GM18520 (cell line): ENCODE data around the gene FRY.

Source experiments
- ATAC-seq: cut with Tn5 transposase; IDR thresholded peaks from one replicate; pipeline ENCODE4 v1.9.1; 2021; ENCODE audit not compliant: unreplicated experiment

Gene FRY

DNA sequence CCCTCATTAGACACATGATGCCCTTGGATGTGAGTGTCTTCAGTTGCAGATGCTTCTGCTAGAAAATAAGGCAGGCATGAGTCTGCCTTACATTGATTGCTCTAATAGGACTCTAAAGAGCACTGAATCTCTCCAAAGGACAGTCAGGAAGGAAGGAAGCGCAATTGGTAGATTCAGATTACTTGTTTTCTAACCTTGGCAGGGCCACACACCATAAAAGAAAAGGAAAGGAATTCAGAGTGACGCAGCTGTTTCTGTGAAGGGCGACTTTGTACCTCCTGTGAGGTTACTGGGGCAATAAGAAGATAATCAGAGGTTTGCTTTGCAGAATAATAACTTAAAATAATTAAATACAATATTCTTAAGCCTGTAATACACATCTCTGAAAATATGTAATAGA, 48.0 kb downstream of the FRY start:
- ATAC-seq, result no peak

DNA sequence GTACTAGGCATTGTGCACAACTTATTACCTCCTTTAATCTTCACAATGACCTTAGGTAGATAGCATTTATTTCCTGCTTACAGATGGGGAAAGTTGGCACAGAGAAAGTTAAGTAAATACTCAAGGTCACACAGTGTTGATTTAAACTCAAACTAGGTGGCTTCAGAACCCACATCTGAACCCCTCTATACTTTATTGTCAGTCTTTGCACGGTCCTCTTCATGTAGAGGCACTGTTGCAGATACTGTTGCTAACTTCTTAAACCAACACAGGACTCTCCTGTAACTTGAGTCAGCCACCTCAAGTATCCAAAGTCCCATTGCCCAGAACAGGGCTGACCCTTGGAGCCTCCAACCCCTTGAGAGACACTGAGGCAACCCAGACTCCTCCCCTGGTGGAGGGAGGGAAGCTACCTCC, 48.8 kb downstream of the FRY start:
- no peak for ATAC-seq

DNA sequence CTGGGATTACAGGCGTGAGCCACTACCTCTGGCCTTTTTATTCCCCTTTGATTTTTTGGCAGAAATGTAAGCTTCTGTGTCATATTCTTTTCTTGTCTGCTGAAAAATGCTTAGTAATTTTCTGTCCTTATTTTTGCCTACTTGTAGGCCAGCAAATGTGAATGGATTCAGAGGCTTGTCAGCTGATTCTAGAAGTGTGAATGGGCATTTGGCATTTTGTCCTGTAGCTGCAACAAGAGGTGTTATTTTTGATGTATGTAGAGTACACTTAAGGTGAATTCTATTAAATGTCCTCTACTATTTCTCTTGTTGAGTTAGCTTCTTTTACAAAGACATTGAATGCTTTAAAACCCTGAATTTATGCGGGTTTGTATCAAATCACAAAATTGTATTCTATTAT, 50.0 kb downstream of the FRY start:
- ATAC-seq, result no peak

DNA sequence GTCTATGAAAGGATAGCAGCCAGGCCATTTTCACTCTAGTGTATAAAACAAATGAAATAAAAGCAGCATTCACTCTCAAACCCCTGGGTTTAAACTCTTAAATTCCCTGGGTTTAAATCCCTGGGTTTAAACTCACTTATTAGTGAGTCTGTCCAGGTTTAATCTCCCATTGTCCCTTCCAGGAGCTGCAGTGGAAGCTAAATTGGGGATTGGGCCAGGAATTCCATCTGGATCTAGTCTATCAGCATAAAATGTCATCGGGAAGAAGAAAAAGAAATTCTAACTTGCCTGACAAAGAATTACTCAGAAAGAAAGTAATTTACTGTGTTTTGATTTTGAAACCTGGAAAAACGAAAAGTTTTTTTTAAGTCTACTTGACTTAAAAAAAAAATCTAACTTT, 54.8 kb downstream of the FRY start:
- no peak for ATAC-seq

DNA sequence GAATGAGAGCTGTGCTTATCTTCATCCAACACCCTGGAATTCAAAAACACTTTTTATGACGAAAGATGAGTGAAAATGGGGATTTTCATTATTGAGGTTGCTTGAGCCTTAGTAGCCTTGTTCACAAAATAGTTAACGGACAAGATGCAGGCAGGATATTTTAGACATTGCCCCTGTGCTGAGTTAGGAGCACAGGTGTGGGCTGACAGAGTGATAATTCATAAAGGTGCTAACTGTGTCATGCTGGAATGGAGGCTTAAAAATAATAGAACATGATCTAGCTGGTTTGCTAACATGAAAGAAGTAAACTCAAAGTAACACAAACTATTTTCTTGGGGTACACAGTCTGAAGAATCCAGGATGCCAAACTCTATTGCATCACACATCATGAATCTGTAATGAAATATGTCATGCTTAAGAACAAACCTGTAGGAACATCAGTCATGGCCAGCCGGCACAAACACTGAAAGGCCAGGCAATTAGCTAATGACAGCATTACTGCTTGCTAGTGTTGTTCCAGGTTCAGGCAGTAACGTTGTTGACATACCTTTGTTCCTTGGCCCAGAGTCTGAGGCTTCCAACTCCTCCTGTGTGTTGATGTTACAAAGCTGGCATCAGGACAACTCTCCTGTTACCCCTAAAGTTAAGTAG, 55.3 kb downstream of the FRY start:
- ATAC-seq, result no peak

DNA sequence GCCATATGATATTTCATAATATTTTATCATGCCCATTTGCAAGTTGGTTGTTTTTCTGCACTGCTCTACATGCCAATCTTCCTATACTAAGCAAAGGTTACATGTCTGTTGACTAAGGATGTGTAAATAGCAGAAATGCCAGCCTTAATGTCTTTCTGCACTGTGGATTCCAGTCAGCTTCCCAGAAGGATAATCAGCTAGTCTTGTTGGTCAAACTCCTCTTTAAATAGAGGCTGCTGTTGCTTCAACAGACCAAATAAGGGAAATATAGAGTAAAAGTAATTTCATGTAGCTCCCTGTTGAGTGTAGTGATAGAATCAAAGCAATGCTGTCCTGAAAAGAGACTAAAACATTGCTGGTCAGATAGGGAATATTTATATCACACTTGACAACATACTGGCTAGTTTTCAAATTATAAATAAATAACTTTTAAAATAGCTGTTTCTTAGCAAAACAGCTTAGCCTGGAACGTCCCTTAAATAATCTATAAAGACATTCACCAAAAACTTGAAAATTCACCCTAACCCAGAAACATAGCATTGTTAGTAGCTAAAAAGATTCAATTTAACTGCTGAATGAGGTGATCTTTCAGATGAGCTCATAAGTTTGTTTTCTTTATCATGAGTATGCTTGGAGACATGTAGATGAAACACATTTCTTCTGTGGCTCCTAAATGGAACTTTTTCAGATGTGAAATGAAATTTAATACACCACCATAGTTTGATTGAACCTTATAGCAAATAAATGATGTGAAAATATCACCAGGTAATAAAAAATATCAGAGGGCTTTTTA, 56.6 kb downstream of the FRY start:
- no peak for ATAC-seq

DNA sequence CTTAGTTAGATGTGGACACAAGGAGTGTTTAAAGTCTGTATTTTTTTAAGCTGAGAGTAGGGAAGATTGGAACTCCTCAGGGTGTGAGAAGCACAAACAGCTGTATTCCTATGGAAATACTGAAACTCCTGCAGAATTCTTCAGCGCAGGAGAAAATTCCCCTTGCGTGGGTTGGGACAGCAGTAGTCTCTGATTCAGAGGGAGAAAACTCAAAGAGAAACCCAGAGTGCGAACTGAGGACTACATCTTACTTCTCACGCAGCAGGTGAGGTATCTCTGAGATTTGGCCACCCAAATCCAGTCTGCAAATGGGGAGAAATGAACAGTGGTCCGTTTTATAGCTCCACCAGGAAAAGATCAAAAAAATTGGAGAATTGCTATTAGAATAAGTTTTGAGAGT, 60.9 kb downstream of the FRY start:
- no peak for ATAC-seq

DNA sequence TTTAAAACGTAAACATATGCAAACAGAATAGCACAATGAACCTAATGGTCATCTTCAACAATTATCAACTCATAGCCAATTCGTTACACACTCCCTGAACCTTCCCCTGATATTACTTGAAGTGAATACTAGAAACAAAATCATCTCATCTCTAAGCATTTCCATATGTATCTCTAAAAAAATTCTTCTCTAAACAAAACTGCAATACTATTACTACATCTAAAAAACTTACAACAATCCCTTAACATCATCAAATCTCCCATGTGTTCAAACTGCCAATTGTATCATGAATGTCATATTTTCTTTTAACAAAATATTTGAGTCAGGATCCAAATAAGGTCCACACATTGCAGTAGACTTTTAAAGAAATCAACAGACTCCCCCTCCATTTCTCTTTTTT, 61.4 kb downstream of the FRY start:
- ATAC-seq, result no peak

DNA sequence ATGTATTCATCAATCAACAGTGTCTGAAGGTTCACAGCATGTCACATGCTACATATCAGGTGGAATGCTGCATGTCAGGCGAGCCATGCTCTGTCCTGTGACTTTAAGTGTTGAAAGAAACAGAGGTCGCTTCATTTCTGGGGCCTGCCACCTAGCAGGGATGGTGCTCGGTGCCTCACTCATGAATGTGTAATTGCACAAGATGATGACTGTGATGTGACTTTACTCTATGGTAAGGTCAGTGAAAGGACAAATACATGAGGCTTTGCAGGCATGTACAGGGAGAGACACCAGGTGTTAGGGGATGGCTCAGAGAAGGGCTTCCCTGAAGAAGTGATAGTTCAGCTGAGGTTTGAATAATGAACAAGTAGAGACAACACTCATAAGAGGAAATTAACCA, 66.7 kb downstream of the FRY start:
- ATAC-seq, result no peak

DNA sequence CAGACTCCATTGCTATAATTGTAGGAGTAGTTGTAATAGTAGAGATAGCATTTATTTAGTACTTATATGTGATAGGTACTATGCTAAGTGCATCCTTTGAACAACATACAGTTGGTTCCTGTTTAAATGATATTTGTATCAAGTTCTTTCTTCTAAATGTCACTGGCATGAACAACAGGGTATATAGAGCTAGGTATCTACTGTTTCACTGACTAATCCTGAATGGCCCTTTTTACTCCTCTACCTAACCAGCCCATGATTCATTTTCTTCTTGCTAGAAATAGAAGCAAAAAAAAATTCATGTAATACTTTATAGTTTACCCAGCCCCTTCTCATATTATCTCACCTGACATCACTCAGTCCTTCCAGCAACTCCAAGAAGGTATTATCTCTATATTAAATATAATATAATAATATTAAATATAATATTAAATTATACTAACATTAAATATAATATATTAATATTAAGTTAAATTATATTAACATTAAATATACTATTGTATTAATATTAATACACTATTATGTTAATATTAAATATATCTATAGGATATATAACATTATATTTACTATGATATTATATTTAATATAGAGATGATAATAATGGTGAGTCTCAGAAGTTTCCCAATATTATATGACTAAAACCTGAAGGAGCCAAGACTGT, 74.2 kb downstream of the FRY start:
- ATAC-seq, result no peak

DNA sequence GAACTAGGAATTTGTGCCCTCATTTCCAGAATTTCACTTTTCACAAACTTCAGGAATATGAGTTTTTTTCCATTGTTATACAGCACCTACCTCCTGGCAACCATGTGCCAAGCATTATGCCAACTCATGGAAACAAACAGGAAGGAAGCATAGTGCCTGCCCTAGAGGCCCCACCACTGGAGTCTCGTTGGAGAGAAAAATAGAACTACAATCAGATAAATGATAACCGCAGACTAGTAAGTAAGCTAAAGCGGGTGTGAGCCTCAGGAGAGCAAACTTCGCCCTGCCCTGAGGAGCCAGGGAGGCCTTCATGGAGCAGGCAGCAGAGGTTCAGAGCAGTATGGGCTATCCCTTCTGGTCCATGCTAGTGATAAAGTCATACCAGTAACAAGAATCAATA, 75.9 kb downstream of the FRY start:
- ATAC-seq, result no peak

DNA sequence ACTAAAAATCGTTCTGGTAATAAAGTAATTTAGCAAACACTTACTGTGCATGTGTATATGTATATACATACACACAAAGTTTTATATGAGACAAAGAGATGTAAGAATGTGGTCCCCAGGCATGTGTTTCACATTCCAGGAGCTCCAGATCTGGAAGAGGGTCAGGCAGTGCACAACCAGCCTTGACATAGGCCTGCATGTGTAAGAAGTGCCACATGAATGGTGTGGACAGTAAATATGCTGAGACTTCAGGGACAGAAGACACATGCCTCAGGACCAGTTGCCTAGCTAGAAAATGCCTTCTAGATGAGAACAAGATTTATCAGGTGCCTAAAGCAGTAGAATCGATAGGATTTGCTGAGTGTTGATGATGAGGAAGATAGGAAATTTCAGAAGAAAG, 76.4 kb downstream of the FRY start:
- ATAC-seq, result no peak

DNA sequence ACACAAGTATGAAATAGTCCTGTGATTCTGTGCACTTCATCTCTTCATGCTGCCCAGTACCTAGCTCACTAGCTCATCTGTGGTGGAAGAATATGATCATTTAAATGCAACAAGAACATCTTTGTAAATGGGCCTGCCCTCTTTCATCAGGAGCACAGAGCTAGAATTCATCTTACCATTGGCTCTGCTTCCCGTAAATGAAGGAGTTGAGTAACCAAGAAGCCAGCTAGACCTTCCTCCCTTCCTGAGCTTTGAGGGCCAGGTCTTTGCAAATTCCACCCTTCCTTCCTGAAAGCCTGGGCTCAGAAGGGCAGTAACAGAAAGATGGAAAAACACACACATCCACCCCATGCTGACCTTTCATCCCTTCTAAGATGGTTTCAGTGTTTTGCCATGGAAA, 82.0 kb downstream of the FRY start:
- no peak for ATAC-seq

DNA sequence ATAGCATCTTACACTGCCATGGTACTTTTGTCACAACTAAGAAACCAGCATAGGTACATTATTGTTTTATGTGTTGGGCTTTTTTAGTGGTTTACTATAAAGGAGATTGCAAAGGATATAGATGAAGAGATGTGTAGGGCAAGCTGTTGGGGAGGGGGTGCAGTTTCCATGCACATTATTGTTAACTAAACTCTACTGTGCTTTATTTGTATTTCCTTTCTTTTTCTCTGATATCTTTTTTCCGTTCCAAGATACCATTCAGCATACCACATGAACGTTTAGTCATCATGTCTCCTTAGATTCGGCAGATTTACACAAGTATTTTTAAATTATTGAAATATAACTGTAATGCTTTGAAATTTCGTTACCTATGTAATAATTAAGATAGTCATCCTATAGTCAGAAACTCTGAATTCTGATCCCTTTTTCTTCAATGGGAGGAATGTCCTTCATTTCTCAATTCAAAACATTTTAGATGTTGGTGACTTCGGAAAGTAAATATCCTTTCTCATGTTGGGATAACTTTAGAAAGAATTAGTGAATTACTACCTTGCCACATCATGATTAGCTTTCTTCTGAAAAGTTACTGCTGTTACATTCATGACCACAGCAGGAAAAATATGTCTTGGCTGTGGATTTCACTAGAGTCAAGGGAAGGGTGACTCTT, 82.8 kb downstream of the FRY start:
- ATAC-seq, result no peak

DNA sequence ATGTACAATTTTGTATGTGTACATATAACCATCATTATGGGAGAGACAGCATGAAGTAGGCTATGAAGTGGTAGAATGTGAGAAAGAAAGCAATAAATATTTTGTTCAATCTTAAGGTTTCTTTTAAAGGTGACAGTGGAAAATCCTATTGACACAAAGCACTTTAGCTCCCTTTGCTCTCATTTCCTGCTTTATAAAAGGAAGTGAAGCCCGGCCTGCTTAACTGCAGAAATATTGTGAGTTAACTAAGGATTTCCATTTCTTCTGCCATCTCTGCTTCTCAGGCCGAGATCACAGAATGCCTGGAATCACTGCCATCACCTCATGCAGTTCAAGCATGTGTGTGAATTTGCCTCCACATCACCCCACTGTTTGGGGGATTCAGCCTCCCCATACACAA, 83.5 kb downstream of the FRY start:
- no peak for ATAC-seq

DNA sequence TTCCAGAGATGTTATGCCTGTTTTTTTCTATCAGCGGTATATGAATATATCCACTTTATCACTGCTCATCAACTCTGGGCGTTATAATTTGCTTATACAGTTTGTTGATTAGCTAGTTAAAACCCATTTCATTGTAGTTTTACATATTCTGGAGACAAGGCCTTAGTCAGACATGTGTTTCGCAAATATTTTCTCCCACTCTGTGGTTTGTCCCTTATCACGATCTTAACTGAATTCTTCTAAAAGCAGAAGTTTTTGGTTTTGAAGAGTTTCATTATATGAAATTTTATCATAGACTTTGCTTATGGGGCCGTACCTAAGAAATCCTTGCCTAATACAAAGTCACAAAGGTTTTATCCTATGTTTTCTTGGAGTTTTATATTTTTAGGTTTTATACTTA, 84.6 kb downstream of the FRY start:
- ATAC-seq, result no peak

DNA sequence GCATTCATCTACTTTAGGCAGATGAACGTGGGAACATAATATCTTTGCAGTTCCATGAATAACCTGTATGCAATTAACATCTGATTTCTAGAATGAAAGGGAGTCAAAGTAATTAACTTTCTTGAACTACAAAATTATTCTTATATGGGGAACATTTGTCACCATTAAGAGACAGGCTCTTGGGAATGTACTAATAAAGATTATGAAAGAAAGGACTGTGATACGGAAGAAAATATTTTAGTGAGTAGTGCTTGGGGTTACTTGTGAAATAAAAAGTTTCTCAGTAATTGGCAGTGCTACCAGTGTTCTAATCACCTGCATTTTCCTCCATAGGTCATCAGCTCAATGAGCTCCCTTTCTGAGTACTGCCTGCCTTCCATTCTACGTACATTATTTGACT, 85.4 kb downstream of the FRY start:
- no peak for ATAC-seq

DNA sequence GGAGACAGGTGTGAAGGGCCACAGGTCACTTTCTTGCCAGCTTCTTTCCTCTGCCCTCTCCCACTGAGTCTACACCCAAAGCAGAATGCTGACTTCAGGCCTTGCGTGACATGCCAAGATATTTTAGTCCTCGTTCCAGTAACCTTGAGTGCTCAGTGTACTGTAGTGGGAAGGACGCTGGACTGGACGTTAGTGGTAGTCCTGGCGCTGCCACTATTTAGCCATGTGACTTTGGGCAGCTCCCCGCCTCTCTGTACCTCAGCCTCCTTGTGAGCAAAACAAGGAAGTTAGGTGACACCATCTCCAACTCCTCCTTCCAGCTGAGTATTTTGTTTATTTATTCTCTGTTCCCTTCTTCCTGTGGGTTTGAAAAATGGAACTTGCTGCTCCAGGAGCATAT, 86.1 kb downstream of the FRY start:
- ATAC-seq, result no peak

DNA sequence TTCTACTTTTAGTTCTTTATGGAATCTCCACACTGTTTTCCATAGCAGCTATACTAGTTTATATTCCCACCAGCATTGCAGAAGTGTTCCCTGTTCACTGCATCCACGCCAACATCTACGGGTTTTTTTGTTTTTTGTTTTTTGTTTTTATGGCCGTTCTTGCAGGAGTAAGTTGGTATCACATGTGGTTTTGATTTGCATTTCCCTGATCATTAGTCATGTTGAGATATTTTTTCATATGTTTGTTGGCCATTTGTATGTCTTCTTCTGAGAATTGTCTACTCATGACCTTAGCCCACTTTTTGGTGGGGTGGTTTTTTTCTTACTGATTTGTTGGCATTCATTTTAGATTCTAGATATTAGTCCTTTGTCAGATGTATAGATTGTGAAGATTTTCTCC, 89.7 kb downstream of the FRY start:
- no peak for ATAC-seq

DNA sequence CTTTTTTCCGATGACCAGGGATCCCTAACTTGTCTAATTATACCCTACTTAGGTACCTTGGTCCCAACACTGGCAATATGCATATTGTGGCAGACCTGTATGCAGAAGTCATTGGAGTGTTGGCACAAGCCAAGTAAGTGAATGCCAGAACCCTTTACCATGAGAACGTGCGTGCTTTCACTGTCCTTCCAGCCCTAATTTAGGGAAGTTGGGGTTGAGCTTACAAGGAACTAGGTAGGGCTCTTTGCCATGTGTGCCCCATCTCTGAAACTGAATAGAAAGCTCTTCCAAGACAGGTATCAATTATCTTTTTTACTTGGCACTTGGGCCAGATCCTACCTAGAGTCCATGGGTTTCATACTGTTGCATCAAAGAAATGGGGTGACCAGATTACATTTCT, 93.2 kb downstream of the FRY start:
- ATAC-seq, result no peak

DNA sequence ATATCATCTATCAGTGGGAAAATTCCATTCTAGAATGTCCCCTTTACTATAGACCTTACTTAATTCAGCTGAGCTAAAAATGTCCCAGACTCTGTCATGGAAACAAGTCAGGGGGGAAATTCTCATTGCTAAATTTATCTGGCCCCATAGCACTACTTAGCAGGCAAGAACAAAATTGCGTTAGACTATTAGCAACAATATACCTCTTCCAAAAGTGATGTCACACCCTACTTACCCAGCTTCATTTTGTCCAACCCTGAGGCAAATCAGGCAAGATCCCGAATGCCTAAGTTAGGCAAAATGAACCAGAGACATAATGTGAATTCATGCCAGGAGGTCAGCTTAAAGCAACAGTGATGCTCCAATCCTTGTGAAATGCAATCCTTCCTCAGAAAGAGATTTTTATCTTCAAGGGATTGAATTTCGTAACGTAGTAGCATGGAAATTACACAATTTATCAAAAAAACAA, 93.7 kb downstream of the FRY start:
- no peak for ATAC-seq

DNA sequence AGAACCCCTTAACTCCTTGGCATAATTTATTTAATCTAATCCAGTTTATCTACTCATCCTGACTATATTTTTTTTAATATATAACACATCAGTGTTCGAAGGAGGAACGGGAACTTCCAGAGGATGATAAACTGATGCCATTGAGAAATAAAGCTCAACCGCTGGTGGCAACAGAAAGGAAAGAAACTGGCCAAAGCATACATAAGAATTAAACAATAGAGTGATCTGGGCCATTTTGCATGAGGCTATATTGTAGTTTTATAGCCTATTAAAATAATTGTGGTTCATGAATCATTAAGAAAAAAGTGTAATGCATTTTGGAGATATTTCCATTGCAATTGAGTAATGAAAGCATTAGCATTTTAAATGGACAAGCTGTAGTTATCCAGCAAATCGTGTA, 94.2 kb downstream of the FRY start:
- no peak for ATAC-seq
